Measurements from ENCODE around the gene HACD4.

GRCh38 chr9:20985851-20986600 lies 45.4 kb downstream of the HACD4 start:
- TF ChIP-seq CTCF (optimal IDR thresholded peaks at IDR 0.05 in 1 of 3, IDR thresholded peaks at IDR 0.05 in 1 of 3, conservative IDR thresholded peaks at IDR 0.05 in 1 of 3; ENCODE audit: extremely low read depth in 1 of 3, insufficient read depth in 2 of 3, low read length in 3 of 3) (no peak), EZH2 (IDR thresholded peaks at IDR 0.05; ENCODE audit: low read length) (no peak)
